ENCODE results near the gene KCNJ16. TPM values are rescaled to one million over a fixed set of nuclear protein-coding genes. Genes with fewer than 3 reads are reported as not detected.

KCNJ16 gene
- total and polyA plus RNA-seq, 4 donors: 0.31 to 3.3 (median 0.67) TPM

GRCh38 chr17:70158591-70158990, 83.6 kb downstream of the KCNJ16 start:
- no peaks in the 10 kb centered on the region for H3K36me3 ChIP-seq (ENCODE audit: control insufficient read depth in 4 of 4, insufficient read depth in 3 of 4, low read depth in 1 of 4, low read length in 3 of 4)
- DNase-seq (ENCODE audit: low spot score): no peak
- H3K9ac ChIP-seq (ENCODE audit: low read depth in 1 of 2, low read length in 2 of 2): no peak overlapping the region
- H3K27me3 ChIP-seq (ENCODE audit: control insufficient read depth in 4 of 4, insufficient read depth in 4 of 4, low read length in 3 of 4): peaks cover 0 to 3% (median 0%) of the 10 kb centered on the region in 4 donors
- no peaks in the 10 kb centered on the region for H3K9me3 ChIP-seq (ENCODE audit: control insufficient read depth in 4 of 4, low read length in 3 of 4)
- TF ChIP-seq TAF1 (conservative IDR thresholded peaks at IDR 0.05): no peak
- no peak for TF ChIP-seq RXRA (IDR thresholded peaks at IDR 0.05)
- TF ChIP-seq, protein P1, sequence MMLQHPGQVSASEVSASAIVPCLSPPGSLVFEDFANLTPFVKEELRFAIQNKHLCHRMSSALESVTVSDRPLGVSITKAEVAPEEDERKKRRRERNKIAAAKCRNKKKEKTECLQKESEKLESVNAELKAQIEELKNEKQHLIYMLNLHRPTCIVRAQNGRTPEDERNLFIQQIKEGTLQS (IDR thresholded peaks at IDR 0.05): no peak
- no peak for TF ChIP-seq REST (IDR thresholded peaks at IDR 0.05)
- TF ChIP-seq FOXA1 (IDR thresholded peaks at IDR 0.05): no peak
- TF ChIP-seq GABPA (IDR thresholded peaks at IDR 0.05 in 1 of 2, conservative IDR thresholded peaks at IDR 0.05 in 1 of 2): no peak
- TF ChIP-seq, protein P2, sequence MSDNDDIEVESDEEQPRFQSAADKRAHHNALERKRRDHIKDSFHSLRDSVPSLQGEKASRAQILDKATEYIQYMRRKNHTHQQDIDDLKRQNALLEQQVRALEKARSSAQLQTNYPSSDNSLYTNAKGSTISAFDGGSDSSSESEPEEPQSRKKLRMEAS (IDR thresholded peaks at IDR 0.05): no peak
- TF ChIP-seq ZBTB33 (IDR thresholded peaks at IDR 0.05): no peak
- TF ChIP-seq, protein P3, sequence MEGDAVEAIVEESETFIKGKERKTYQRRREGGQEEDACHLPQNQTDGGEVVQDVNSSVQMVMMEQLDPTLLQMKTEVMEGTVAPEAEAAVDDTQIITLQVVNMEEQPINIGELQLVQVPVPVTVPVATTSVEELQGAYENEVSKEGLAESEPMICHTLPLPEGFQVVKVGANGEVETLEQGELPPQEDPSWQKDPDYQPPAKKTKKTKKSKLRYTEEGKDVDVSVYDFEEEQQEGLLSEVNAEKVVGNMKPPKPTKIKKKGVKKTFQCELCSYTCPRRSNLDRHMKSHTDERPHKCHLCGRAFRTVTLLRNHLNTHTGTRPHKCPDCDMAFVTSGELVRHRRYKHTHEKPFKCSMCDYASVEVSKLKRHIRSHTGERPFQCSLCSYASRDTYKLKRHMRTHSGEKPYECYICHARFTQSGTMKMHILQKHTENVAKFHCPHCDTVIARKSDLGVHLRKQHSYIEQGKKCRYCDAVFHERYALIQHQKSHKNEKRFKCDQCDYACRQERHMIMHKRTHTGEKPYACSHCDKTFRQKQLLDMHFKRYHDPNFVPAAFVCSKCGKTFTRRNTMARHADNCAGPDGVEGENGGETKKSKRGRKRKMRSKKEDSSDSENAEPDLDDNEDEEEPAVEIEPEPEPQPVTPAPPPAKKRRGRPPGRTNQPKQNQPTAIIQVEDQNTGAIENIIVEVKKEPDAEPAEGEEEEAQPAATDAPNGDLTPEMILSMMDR (IDR thresholded peaks at IDR 0.05; ENCODE audit: low read depth, low read length, missing input control): no peak
- no peak for TF ChIP-seq HNF4A (conservative IDR thresholded peaks at IDR 0.05)
- no peak for TF ChIP-seq YY1 (IDR thresholded peaks at IDR 0.05)
- TF ChIP-seq RAD21 (IDR thresholded peaks at IDR 0.05): no peak
- TF ChIP-seq NR2F2 (IDR thresholded peaks at IDR 0.05): no peak
- no peak for TF ChIP-seq HNF4G (IDR thresholded peaks at IDR 0.05)
- no peak for TF ChIP-seq EGR1 (IDR thresholded peaks at IDR 0.05; ENCODE audit: low read depth in 2 of 2)
- TF ChIP-seq JUND (IDR thresholded peaks at IDR 0.05): no peak
- TF ChIP-seq SP1 (IDR thresholded peaks at IDR 0.05): no peak
- no peak for TF ChIP-seq FOXA2 (IDR thresholded peaks at IDR 0.05)
- H3K27ac ChIP-seq (ENCODE audit: low read depth in 1 of 2, low read length in 2 of 2): no peak overlapping the region
- H3K4me3 ChIP-seq (ENCODE audit: low read depth in 1 of 3, low read length in 3 of 3): no peak overlapping the region
- WGBS: 83% methylated on average over 6 of the region's 6 CpGs
- H3K4me1 ChIP-seq (ENCODE audit: control insufficient read depth in 4 of 4, insufficient read depth in 4 of 4, low read length in 3 of 4): no peaks in the 10 kb centered on the region
